DOHH2 (cell line): ENCODE results near the gene RAB6B.

Experiments
- EZH2phosphoT487 ChIP-seq: fragments of 200-600 bp; sonication (generic); IDR thresholded peaks from 2 replicates; pipeline ENCODE4 v1.6.1; 2017; ENCODE audit warnings: borderline replicate concordance, mild to moderate bottlenecking, antibody characterized with exemption, low read length, moderate library complexity, mixed read lengths
- TF ChIP-seq, protein P1 (sequence below): fragments of 200-600 bp; sonication (generic); IDR thresholded peaks from one replicate; pipeline ENCODE4 v1.5.1; 2014; ENCODE audit warnings: antibody characterized with exemption, mild to moderate bottlenecking, low read depth, low read length; ENCODE audit not compliant: poor library complexity, severe bottlenecking

- TF ChIP-seq, protein P1, sequence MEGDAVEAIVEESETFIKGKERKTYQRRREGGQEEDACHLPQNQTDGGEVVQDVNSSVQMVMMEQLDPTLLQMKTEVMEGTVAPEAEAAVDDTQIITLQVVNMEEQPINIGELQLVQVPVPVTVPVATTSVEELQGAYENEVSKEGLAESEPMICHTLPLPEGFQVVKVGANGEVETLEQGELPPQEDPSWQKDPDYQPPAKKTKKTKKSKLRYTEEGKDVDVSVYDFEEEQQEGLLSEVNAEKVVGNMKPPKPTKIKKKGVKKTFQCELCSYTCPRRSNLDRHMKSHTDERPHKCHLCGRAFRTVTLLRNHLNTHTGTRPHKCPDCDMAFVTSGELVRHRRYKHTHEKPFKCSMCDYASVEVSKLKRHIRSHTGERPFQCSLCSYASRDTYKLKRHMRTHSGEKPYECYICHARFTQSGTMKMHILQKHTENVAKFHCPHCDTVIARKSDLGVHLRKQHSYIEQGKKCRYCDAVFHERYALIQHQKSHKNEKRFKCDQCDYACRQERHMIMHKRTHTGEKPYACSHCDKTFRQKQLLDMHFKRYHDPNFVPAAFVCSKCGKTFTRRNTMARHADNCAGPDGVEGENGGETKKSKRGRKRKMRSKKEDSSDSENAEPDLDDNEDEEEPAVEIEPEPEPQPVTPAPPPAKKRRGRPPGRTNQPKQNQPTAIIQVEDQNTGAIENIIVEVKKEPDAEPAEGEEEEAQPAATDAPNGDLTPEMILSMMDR = no peak
- no peak for TF ChIP-seq EZH2phosphoT487
Measured at GRCh38 chr3:133837487-133838295, 58.0 kb downstream of the RAB6B start.
